HG02798 (cell line): ENCODE results near the gene CLTC.

Experiments
- ATAC-seq: cut with Tn5 transposase; IDR thresholded peaks from one replicate; pipeline ENCODE4 v1.9.1; 2021; ENCODE audit warnings: mild to moderate bottlenecking; ENCODE audit not compliant: unreplicated experiment, poor library complexity

CLTC gene

GRCh38 chr17:59719526-59719925 lies 99.8 kb downstream of the CLTC start:
- ATAC-seq: no peak

DNA sequence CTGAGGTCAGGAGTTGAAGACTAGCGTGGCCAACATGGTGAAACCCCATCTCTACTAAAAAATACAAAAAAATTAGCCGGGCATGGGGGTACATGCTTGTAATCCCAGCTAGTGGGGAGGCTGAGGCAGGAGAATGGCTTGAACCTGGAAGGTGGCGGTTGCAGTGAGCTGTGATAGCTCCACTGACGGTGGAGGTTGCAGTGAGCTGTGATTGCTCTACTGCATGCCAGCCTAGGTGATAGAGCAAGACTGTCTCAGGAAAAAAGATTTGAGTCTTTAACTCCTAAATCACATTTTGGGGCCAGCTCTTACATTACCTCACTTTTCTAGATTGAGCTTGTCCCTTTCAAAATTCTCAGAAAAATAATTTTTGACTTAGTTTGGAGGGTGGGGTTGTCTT lies 102.9 kb downstream of the CLTC start:
- no peak for ATAC-seq

DNA sequence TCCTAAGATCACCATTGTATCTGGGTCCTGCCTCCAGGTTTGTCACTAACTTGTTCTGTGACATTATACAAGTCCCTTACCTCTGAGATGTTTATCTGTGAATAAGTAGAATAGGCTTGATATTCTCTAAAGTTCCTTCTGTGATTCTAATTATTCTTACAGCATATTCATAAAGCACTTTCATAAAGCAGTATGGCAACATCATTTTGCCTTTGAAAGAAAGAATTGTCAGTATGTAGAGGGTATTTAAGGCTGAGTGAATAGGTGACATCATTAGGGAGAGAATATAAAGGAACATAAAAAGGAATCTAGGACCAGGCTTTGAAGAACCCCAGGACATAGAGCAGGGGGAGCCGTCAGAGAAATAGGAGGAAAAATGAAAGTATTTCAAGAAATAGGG lies 103.3 kb downstream of the CLTC start:
- no peak for ATAC-seq

DNA sequence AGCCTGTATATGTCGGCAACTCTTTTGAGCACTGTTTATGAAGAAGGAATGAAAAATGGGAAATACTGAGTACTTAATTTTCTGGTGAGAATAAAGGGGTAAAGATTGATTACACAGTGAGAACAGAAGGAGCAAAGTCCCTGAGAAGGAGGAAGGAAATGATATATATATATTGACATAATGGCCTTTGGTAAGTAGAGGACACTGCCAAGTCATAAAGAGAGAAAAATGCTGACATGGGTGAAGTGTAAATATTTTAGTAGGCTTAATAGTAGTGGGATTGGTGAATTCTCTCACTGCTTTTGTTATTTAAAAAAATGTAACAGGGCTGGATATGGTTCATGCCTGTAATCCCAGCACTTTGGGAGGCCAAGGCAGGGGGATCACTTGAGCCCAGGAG lies 103.9 kb downstream of the CLTC start:
- no peak for ATAC-seq

DNA sequence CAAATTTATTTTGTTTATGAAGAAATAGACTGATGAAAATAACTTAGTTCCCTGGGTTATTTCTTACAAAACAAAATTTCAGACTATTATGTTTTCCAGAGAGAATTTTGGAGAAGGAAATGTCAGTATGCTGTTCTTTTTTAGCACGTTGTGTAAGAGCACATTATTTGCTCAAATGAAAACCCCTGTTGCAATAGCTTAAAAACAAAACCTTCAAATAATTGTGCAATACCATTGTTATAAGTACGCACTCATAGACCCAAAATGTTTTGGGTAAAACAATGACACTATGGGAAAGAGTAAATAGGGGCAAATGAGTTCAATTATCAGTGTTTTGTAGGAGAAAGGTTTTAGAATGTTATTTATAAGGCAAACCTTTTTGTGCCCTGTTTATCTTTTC lies 106.0 kb downstream of the CLTC start:
- ATAC-seq: no peak

- no peak for ATAC-seq
These were observed 108.3 kb downstream of the CLTC start for GRCh38 chr17:59727817-59728533.

DNA sequence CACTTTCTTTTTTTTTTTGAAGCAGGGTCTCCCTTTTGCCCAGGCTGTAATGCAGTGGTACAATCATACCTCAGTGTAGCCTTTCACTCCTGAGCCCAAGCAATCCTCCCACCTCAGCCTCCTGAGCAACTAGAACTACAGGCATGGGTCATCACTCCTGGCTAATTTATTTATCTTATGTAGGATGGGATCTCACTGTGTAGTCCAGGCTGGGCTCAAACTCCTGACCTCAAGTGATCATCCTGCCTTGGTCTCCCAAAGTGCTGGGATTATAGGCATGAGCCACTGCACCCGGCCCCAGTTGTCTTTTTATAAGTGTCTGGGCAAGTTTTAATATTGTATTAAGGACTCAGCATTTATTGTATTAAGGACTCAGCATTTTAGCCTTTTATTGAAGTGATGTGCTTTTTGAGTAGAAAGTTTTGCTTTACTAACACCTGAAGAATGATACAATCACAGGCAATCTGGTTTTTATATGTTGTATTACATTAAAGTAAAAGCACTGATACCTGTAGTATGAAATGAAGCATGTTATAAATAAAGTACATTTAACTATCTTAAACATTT lies 110.7 kb downstream of the CLTC start:
- ATAC-seq: no peak

DNA sequence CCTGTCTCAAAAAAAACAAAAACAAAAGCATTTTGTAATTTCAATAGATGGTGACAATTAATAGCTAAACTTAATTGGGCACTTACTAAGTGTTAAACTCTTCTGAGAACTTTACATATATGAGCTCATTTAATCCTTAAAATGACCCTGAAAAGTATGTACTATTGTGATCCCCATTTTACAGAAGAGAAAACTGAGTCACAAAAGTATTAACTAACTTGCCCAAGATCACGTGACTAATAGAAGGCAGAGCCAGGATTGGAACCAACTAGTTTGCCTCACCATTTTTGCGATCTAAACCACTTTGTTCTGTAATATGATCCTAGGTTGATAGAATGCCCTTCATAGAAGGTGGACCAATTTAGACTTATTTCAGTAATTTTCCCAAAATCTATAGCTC lies 114.0 kb downstream of the CLTC start:
- no peak for ATAC-seq

DNA sequence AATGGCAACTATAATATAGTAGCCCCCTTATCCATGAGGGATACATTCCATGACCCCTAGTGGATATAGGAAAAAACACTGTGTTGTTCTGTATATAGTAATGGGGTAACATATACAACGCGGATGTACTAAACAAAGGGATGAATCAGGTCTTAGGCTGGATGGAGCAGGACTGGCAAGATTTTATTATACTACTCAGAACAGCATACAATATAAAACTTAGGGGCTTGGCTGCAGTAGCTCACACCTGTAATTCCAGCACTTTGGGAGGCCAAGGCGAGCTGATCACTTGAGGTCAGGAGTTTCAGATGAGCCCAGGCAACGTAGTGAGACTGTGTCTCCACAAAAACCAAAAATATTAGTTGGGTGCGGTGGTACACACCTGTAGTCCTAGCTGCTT lies 114.5 kb downstream of the CLTC start:
- ATAC-seq: no peak

- no peak for ATAC-seq
These were observed 117.6 kb downstream of the CLTC start for GRCh38 chr17:59737324-59737723.

- no peak for ATAC-seq
These were observed 124.1 kb downstream of the CLTC start for GRCh38 chr17:59743842-59744241.

- ATAC-seq: no peak
These were observed 125.3 kb downstream of the CLTC start for GRCh38 chr17:59745040-59745439.
